ENCODE data around the gene FAM187B. TPM values are rescaled to one million over a fixed set of nuclear protein-coding genes. Genes with fewer than 3 reads are reported as not detected.

FAM187B gene
- total RNA-seq, 1 donor from 2014 or later = not detected

- H3K27me3 ChIP-seq (ENCODE audit: low read depth) = no peaks in the 10 kb centered on the region
- H3K4me3 ChIP-seq = peak overlapping the region; percentile 95
- peak; percentile 83 for DNase-seq
- H3K9me3 ChIP-seq (replicated peaks) = no peaks in the 10 kb centered on the region
- peaks cover 24% of the 10 kb centered on the region for H3K36me3 ChIP-seq
- H3K27ac ChIP-seq (replicated peaks) = peak overlapping the region; percentile 99
- intact Hi-C loops (cut with micrococcal nuclease) = no loop called here
- no peak for TF ChIP-seq CTCF (IDR thresholded peaks at IDR 0.05; ENCODE audit: borderline replicate concordance)
- H3K4me1 ChIP-seq = peaks cover 60% of the 10 kb centered on the region
These were observed 39.4 kb upstream of the FAM187B start for GRCh38 chr19:35267818-35268535.

GRCh38 chr19:35267353-35267817 lies 38.8 kb upstream of the FAM187B start:
- H3K36me3 ChIP-seq = peaks cover 22% of the 10 kb centered on the region
- H3K4me1 ChIP-seq = peaks cover 57% of the 10 kb centered on the region
- no peak for TF ChIP-seq CTCF (IDR thresholded peaks at IDR 0.05; ENCODE audit: borderline replicate concordance)
- H3K27me3 ChIP-seq (ENCODE audit: low read depth) = no peaks in the 10 kb centered on the region
- H3K4me3 ChIP-seq = peak overlapping the region; percentile 95
- no peaks in the 10 kb centered on the region for H3K9me3 ChIP-seq (replicated peaks)
- intact Hi-C loops (cut with micrococcal nuclease) = no loop called here
- H3K27ac ChIP-seq (replicated peaks) = peak overlapping the region; percentile 99
- DNase-seq = peak; percentile 66

GRCh38 chr19:35266520-35267352 lies 38.2 kb upstream of the FAM187B start:
- intact Hi-C loops (cut with micrococcal nuclease) = no loop called here
- peaks cover 16% of the 10 kb centered on the region for H3K36me3 ChIP-seq
- H3K4me1 ChIP-seq = peaks cover 59% of the 10 kb centered on the region
- H3K27me3 ChIP-seq (ENCODE audit: low read depth) = no peaks in the 10 kb centered on the region
- H3K27ac ChIP-seq (replicated peaks) = peak overlapping the region; percentile 99
- H3K9me3 ChIP-seq (replicated peaks) = no peaks in the 10 kb centered on the region
- no peak for TF ChIP-seq CTCF (IDR thresholded peaks at IDR 0.05; ENCODE audit: borderline replicate concordance)
- no peak for DNase-seq
- peak overlapping the region; percentile 95 for H3K4me3 ChIP-seq

GRCh38 chr19:35265900-35266519 lies 37.5 kb upstream of the FAM187B start:
- Histone ChIP-seq H3K9me3 (replicated peaks) (no peaks in the 10 kb centered on the region), H3K27me3 (ENCODE audit: low read depth) (no peaks in the 10 kb centered on the region), H3K4me3 (peak overlapping the region; percentile 95), H3K36me3 (peaks cover 8% of the 10 kb centered on the region), H3K4me1 (peaks cover 63% of the 10 kb centered on the region), H3K27ac (replicated peaks) (peak overlapping the region; percentile 99)
- DNase-seq = no peak
- intact Hi-C loops (cut with micrococcal nuclease) = no loop called here
- no peak for TF ChIP-seq CTCF (IDR thresholded peaks at IDR 0.05; ENCODE audit: borderline replicate concordance)

GRCh38 chr19:35265126-35265899 lies 36.8 kb upstream of the FAM187B start:
- no peak overlapping the region for H3K4me3 ChIP-seq
- DNase-seq = no peak
- intact Hi-C loops (cut with micrococcal nuclease) = no loop called here
- peak overlapping the region; percentile 99 for H3K27ac ChIP-seq (replicated peaks)
- H3K9me3 ChIP-seq (replicated peaks) = no peaks in the 10 kb centered on the region
- peaks cover 1% of the 10 kb centered on the region for H3K36me3 ChIP-seq
- H3K4me1 ChIP-seq = peaks cover 62% of the 10 kb centered on the region
- no peaks in the 10 kb centered on the region for H3K27me3 ChIP-seq (ENCODE audit: low read depth)
- no peak for TF ChIP-seq CTCF (IDR thresholded peaks at IDR 0.05; ENCODE audit: borderline replicate concordance)
